ENCODE results near the gene HABP2. TPM values are rescaled to one million over a fixed set of nuclear protein-coding genes. Genes with fewer than 3 reads are reported as not detected.

The HABP2 gene
- total RNA-seq: not detected in 2 replicates

- no peaks in the 10 kb centered on the region for H3K27me3 ChIP-seq (ENCODE audit: control insufficient read depth, insufficient read depth, low read length)
- TF ChIP-seq CTCF (IDR thresholded peaks at IDR 0.05; ENCODE audit: insufficient read depth, low read length, severe bottlenecking): no peak
- DNase-seq (ENCODE audit: low read depth): no peak
- FAIRE-seq: no peak
- H3K4me3 ChIP-seq (ENCODE audit: low read depth, low read length): no peak within 1 kb of the TSS
- H3K36me3 ChIP-seq (ENCODE audit: control insufficient read depth, insufficient read depth, low read length): no peaks in the 10 kb centered on the region
Observed at GRCh38 chr10:113552701-113553100, at the start of gene HABP2. Gene HABP2, plus strand, starts transcription at chr10:113553053. Its CDS starts 69 bp downstream, at chr10:113553122.

- no peak for TF ChIP-seq CTCF (IDR thresholded peaks at IDR 0.05; ENCODE audit: insufficient read depth, low read length, severe bottlenecking)
- Histone ChIP-seq H3K27me3 (ENCODE audit: control insufficient read depth, insufficient read depth, low read length) (no peaks in the 10 kb centered on the region), H3K36me3 (ENCODE audit: control insufficient read depth, insufficient read depth, low read length) (no peaks in the 10 kb centered on the region), H3K4me3 (ENCODE audit: low read depth, low read length) (no peak overlapping the region)
- DNase-seq (ENCODE audit: low read depth): no peak
- FAIRE-seq: peak; percentile 18
Observed at GRCh38 chr10:113503930-113504329, 48.9 kb upstream of the HABP2 start.

- no peak for FAIRE-seq
- no peak for TF ChIP-seq CTCF (IDR thresholded peaks at IDR 0.05; ENCODE audit: insufficient read depth, low read length, severe bottlenecking)
- DNase-seq (ENCODE audit: low read depth): peak; percentile 39
- Histone ChIP-seq H3K4me3 (ENCODE audit: low read depth, low read length) (no peak overlapping the region), H3K27me3 (ENCODE audit: control insufficient read depth, insufficient read depth, low read length) (no peaks in the 10 kb centered on the region), H3K36me3 (ENCODE audit: control insufficient read depth, insufficient read depth, low read length) (no peaks in the 10 kb centered on the region)
Observed at GRCh38 chr10:113504423-113504822, 48.4 kb upstream of the HABP2 start.

- no peak for DNase-seq (ENCODE audit: low read depth)
- no peak for TF ChIP-seq CTCF (IDR thresholded peaks at IDR 0.05; ENCODE audit: insufficient read depth, low read length, severe bottlenecking)
- no peak for FAIRE-seq
- no peaks in the 10 kb centered on the region for H3K36me3 ChIP-seq (ENCODE audit: control insufficient read depth, insufficient read depth, low read length)
- no peak overlapping the region for H3K4me3 ChIP-seq (ENCODE audit: low read depth, low read length)
- no peaks in the 10 kb centered on the region for H3K27me3 ChIP-seq (ENCODE audit: control insufficient read depth, insufficient read depth, low read length)
Observed at GRCh38 chr10:113506476-113506875, 46.4 kb upstream of the HABP2 start.

- no peak for TF ChIP-seq CTCF (IDR thresholded peaks at IDR 0.05; ENCODE audit: insufficient read depth, low read length, severe bottlenecking)
- no peaks in the 10 kb centered on the region for H3K27me3 ChIP-seq (ENCODE audit: control insufficient read depth, insufficient read depth, low read length)
- H3K36me3 ChIP-seq (ENCODE audit: control insufficient read depth, insufficient read depth, low read length): no peaks in the 10 kb centered on the region
- FAIRE-seq (no peak), DNase-seq (ENCODE audit: low read depth) (no peak)
- no peak overlapping the region for H3K4me3 ChIP-seq (ENCODE audit: low read depth, low read length)
Observed at GRCh38 chr10:113511419-113511818, 41.4 kb upstream of the HABP2 start.

GRCh38 chr10:113515161-113515560 lies 37.7 kb upstream of the HABP2 start:
- TF ChIP-seq CTCF (IDR thresholded peaks at IDR 0.05; ENCODE audit: insufficient read depth, low read length, severe bottlenecking): no peak
- no peaks in the 10 kb centered on the region for H3K36me3 ChIP-seq (ENCODE audit: control insufficient read depth, insufficient read depth, low read length)
- FAIRE-seq (no peak), DNase-seq (ENCODE audit: low read depth) (no peak)
- H3K27me3 ChIP-seq (ENCODE audit: control insufficient read depth, insufficient read depth, low read length): no peaks in the 10 kb centered on the region
- H3K4me3 ChIP-seq (ENCODE audit: low read depth, low read length): no peak overlapping the region
